K562 (cell line): ENCODE measurements around the gene LRRC74B. TPM values are rescaled to one million over a fixed set of nuclear protein-coding genes. Genes with fewer than 3 reads are reported as not detected.

ENCODE experiments used
- CTCFL ChIP-seq: IDR thresholded peaks from 2 replicates; pipeline ENCODE4 v1.6.1; 2011; ENCODE audit warnings: borderline replicate concordance, low read depth, mild to moderate bottlenecking, moderate library complexity, low read length; ENCODE audit not compliant: insufficient read depth, poor library complexity, severe bottlenecking
- ETV5 ChIP-seq: sonication (generic); formaldehyde crosslinking; IDR thresholded peaks from 2 replicates; pipeline ENCODE4 v1.4.0; 2020; ENCODE audit warnings: low read depth, mild to moderate bottlenecking, missing genetic modification reagents
- FOXK2 ChIP-seq, 2 experiments: fragments of 450-650 bp; IDR thresholded peaks in 1 of 2; conservative IDR thresholded peaks in 1 of 2; 2 replicates each; pipeline ENCODE4 v1.6.1; 2016; ENCODE audit warnings: low read depth in 2 of 2, mild to moderate bottlenecking in 1 of 2
- NFYB ChIP-seq: IDR thresholded peaks from 2 replicates; pipeline ENCODE4 v1.6.1; 2011; ENCODE audit warnings: mild to moderate bottlenecking, moderate library complexity; ENCODE audit not compliant: insufficient read length; ENCODE audit errors: extremely low read depth
- RBM25 ChIP-seq: fragments of 200-400 bp; formaldehyde crosslinking; IDR thresholded peaks from 2 replicates; pipeline ENCODE4 v1.6.1; 2018; ENCODE audit warnings: low read length, low read depth, moderate library complexity; ENCODE audit not compliant: severe bottlenecking
- SAP30 ChIP-seq: fragments of 200-600 bp; sonication (generic); IDR thresholded peaks from 2 replicates; pipeline ENCODE4 v1.6.1; 2012; ENCODE audit warnings: borderline replicate concordance, low read depth, mild to moderate bottlenecking, moderate library complexity, low read length, control low read depth, inconsistent platforms; ENCODE audit not compliant: insufficient read depth, poor library complexity, severe bottlenecking
- SMAD2 ChIP-seq: fragments of 150-350 bp; IDR thresholded peaks from 2 replicates; pipeline ENCODE4 v1.6.1; 2014; ENCODE audit warnings: low read depth, mild to moderate bottlenecking, low read length
- THAP12 ChIP-seq: fragments of 250-450 bp; sonication (Bioruptor Pico); IDR thresholded peaks from 2 replicates; pipeline ENCODE4 v1.9.0; 2021; ENCODE audit warnings: mild to moderate bottlenecking, inconsistent platforms
- ZBTB1 ChIP-seq: sonication (generic); formaldehyde crosslinking; IDR thresholded peaks from 2 replicates; pipeline ENCODE4 v1.8.1; 2023; ENCODE audit warnings: missing genetic modification reagents, low read depth, mild to moderate bottlenecking, borderline replicate concordance
- ZNF133 ChIP-seq: fragments of 250-450 bp; sonication (Bioruptor Pico); IDR thresholded peaks from 2 replicates; pipeline ENCODE4 v1.4.0; 2020; ENCODE audit warnings: mild to moderate bottlenecking
- ZNF318 ChIP-seq, 2 experiments: fragments of 450-650 bp; IDR thresholded peaks; 2 replicates each; pipeline ENCODE4 v1.6.1; 2016; ENCODE audit warnings: mild to moderate bottlenecking in 2 of 2, borderline replicate concordance in 1 of 2, low read depth in 1 of 2, moderate library complexity in 1 of 2
- ZNF780A ChIP-seq: fragments of 250-450 bp; sonication (Bioruptor Pico); IDR thresholded peaks from 2 replicates; pipeline ENCODE4 v1.5.0; 2021; ENCODE audit warnings: mild to moderate bottlenecking
- polyA plus RNA-seq, 8 experiments: library from polyadenylated mRNA; depleted of rRNA in 4 of 8; stranded (reverse) in 5 of 8; unstranded in 3 of 8; fragments of >200 nt; fragmentation: Nextera tagmentation in 2 of 8; fragmentation: Illumina TruSeq in 1 of 8; extraction: Ambion mirVana in 2 of 8; extraction: Trizol in 1 of 8; gene quantifications; 2 replicates each; pipeline versions ENCODE4 v1.2.1 to v1.2.3, GENCODE V29; 2011 to 2014; ENCODE audit warnings: inconsistent platforms in 1 of 8, missing spikeins in 1 of 8
- total RNA-seq, 7 experiments: library from RNA; depleted of rRNA in 6 of 7; stranded (reverse); fragments of >200 nt in 6 of 7; fragmentation: Illumina TruSeq in 2 of 7; extraction: Trizol in 2 of 7; gene quantifications; 2 replicates each; pipeline versions ENCODE4 v1.2.1 to v1.2.3, GENCODE V29; 2011 to 2021; ENCODE audit warnings: low replicate concordance in 1 of 7

Gene LRRC74B
- total and polyA plus RNA-seq, 9 of the 15 experiments (the other 6 are each of a cell fraction or from before 2014, with no cell fraction given) = not detected

GRCh38 chr22:21009638-21010425 lies 35.9 kb upstream of the LRRC74B start (continued):
- TF ChIP-seq ZNF318 (IDR thresholded peaks at IDR 0.05; ENCODE audit: borderline replicate concordance in 1 of 2, low read depth in 1 of 2) = no peak
- no peak for TF ChIP-seq CTCFL
- no peak for TF ChIP-seq ZBTB1 (CRISPR knock-in tag)
- peak; percentile 72; the same call in 1 of the 2 replicates for TF ChIP-seq THAP12 (CRISPR knock-in tag)
- no peak for TF ChIP-seq FOXK2 (conservative IDR thresholded peaks at IDR 0.05 in 1 of 2, IDR thresholded peaks at IDR 0.05 in 1 of 2; ENCODE audit: low read depth in 2 of 2)
- no peak for TF ChIP-seq SMAD2
- peak; percentile 73; the same call in 1 of the 2 replicates for TF ChIP-seq ZNF133 (CRISPR knock-in tag)
- no peak for TF ChIP-seq ETV5 (CRISPR knock-in tag)
- no peak for TF ChIP-seq ZNF780A (CRISPR knock-in tag)
- TF ChIP-seq NFYB = no peak
- TF ChIP-seq RBM25 = no peak
- TF ChIP-seq SAP30 = peak; percentile 43
